Ammon's horn (tissue), 1 donor: ENCODE data around the gene KCNJ11.
"Not testable (repeated sequence)": the region's sequence is repeated elsewhere in the genome, so short reads cannot be mapped to it uniquely, and the experiment has no call there.

Source experiments
- DNase-seq: peaks from one replicate; pipeline ENCODE4 v3.0.0-alpha.2; 2016; ENCODE audit warnings: low spot score

KCNJ11 gene

GRCh38 chr11:17388609-17389210 lies at the start of gene KCNJ11:
Gene KCNJ11, minus strand, starts transcription at chr11:17388659. Its CDS starts 568 bp downstream, at chr11:17388091.
- DNase-seq, result no peak

GRCh38 chr11:17437366-17437765 lies 48.9 kb upstream of the KCNJ11 start:
- DNase-seq, result no peak

GRCh38 chr11:17434108-17434507 lies 45.6 kb upstream of the KCNJ11 start:
- no peak for DNase-seq

GRCh38 chr11:17432002-17432401 lies 43.5 kb upstream of the KCNJ11 start:
- no peak for DNase-seq

- no peak for DNase-seq
These were observed 42.7 kb upstream of the KCNJ11 start for GRCh38 chr11:17431139-17431538.

GRCh38 chr11:17430616-17431015 lies 42.2 kb upstream of the KCNJ11 start:
- DNase-seq, result no peak

- DNase-seq, result no peak
These were observed 40.5 kb upstream of the KCNJ11 start for GRCh38 chr11:17428925-17429324.

GRCh38 chr11:17428261-17428660 lies 39.8 kb upstream of the KCNJ11 start:
- no peak for DNase-seq

GRCh38 chr11:17426233-17426632 lies 37.8 kb upstream of the KCNJ11 start:
- DNase-seq, result not testable (repeated sequence)

GRCh38 chr11:17423533-17424310 lies 35.3 kb upstream of the KCNJ11 start:
- peak; percentile 58 for DNase-seq

GRCh38 chr11:17421781-17422180 lies 33.3 kb upstream of the KCNJ11 start:
- no peak for DNase-seq

- no peak for DNase-seq
These were observed 30.1 kb upstream of the KCNJ11 start for GRCh38 chr11:17418444-17419081.

GRCh38 chr11:17416492-17416891 lies 28.0 kb upstream of the KCNJ11 start:
- DNase-seq, result no peak

GRCh38 chr11:17415523-17416104 lies 27.2 kb upstream of the KCNJ11 start:
- no peak for DNase-seq

GRCh38 chr11:17414992-17415391 lies 26.5 kb upstream of the KCNJ11 start:
- DNase-seq, result no peak

- DNase-seq, result no peak
These were observed 25.9 kb upstream of the KCNJ11 start for GRCh38 chr11:17414317-17414737.

- DNase-seq, result no peak
These were observed 25.2 kb upstream of the KCNJ11 start for GRCh38 chr11:17413414-17414316.

- no peak for DNase-seq
These were observed 24.2 kb upstream of the KCNJ11 start for GRCh38 chr11:17412488-17413180.

- DNase-seq, result no peak
These were observed 23.0 kb upstream of the KCNJ11 start for GRCh38 chr11:17411418-17411817.

GRCh38 chr11:17410606-17411379 lies 22.3 kb upstream of the KCNJ11 start:
- no peak for DNase-seq
